Stomach (tissue), 9 donors: ENCODE results near the gene FGD6. TPM values are rescaled to one million over a fixed set of nuclear protein-coding genes. Genes with fewer than 3 reads are reported as not detected.
A peak's percentile ranks its signal among the peaks of the same experiment; 100 is the strongest.

ENCODE experiments used
- DNase-seq, 2 donors: peaks; one replicate each; pipeline versions ENCODE4 v3.0.0 to v3.0.0-alpha.2; 2013 to 2019
- H3K27ac ChIP-seq, 5 donors: fragments of 200-600 bp in 4 of 5; sonication (generic) in 4 of 5; one replicate each; pipeline ENCODE4 v1.5.1; 2013 to 2019; ENCODE audit warnings: mild to moderate bottlenecking in 1 of 5, moderate library complexity in 1 of 5
- H3K27me3 ChIP-seq, 3 donors: fragments of 200-600 bp; sonication (generic); one replicate each; pipeline ENCODE4 v1.5.1; 2017 to 2019; ENCODE audit warnings: mixed run types in 1 of 3
- H3K36me3 ChIP-seq, 4 donors: fragments of 200-600 bp; sonication (generic); 1 replicate in 3 of 4; 2 replicates in 1 of 4; pipeline ENCODE4 v1.5.1; 2016 to 2019
- H3K4me1 ChIP-seq, 4 donors: fragments of 200-600 bp; sonication (generic); one replicate each; pipeline ENCODE4 v1.5.1; 2016 to 2019
- H3K4me3 ChIP-seq, 4 donors: fragments of 200-600 bp; sonication (generic) in 3 of 4; one replicate each; pipeline ENCODE4 v1.5.1; 2016 to 2019; ENCODE audit warnings: mild to moderate bottlenecking in 1 of 4
- H3K9me3 ChIP-seq, 4 donors: fragments of 200-600 bp; sonication (generic); one replicate each; pipeline ENCODE4 v1.5.1; 2016 to 2019
- EP300 ChIP-seq: sonication (generic); formaldehyde crosslinking; IDR thresholded peaks from one replicate; pipeline ENCODE4 v1.6.1; 2017; ENCODE audit warnings: antibody characterized with exemption
- POLR2A ChIP-seq, 4 donors: fragments of 450-650 bp; IDR thresholded peaks; one replicate each; pipeline ENCODE4 v1.6.1; 2016; ENCODE audit warnings: antibody characterized with exemption in 4 of 4, control low read depth in 2 of 4, mild to moderate bottlenecking in 1 of 4, moderate library complexity in 1 of 4
- POLR2AphosphoS5 ChIP-seq, 3 donors: sonication (generic); formaldehyde crosslinking; IDR thresholded peaks; one replicate each; pipeline ENCODE4 v1.6.1; 2016; ENCODE audit warnings: antibody characterized with exemption in 3 of 3
- WGBS, 5 donors: extraction: QIAGEN DNeasy Blood & Tissue Kit in 3 of 5; methylation state at CpG; one replicate each; pipeline versions ENCODE4 v1.1.5 to v1.1.7; 2013 to 2018; 5-methylcytosine and 5-hydroxymethylcytosine counted together
- intact Hi-C: fragments of 100-400 bp; cut with DNase I; formaldehyde crosslinking; loops from one replicate; pipeline ENCODE4 v1.15.1; 2023; ENCODE audit warnings: low total_unique reads
- polyA plus RNA-seq, 3 donors: library from polyadenylated mRNA; stranded (reverse); fragments of 200-250 nt; gene quantifications; one replicate each; pipeline ENCODE4 v1.2.3, GENCODE V29; 2013
- total RNA-seq, 5 donors: library from RNA; depleted of rRNA; stranded (reverse); fragments of >200 nt; gene quantifications; one replicate each; pipeline versions ENCODE4 v1.1.0 to v1.2.3, GENCODE V29; 2014 to 2016
- TF ChIP-seq, protein P1 (sequence below), 7 experiments: fragments of 450-650 bp in 4 of 7; fragments of 200-600 bp in 3 of 7; sonication (generic) in 3 of 7; IDR thresholded peaks; one replicate each; pipeline ENCODE4 v1.5.1; 2016 to 2019; ENCODE audit warnings: antibody characterized with exemption in 7 of 7, control low read depth in 2 of 7, mild to moderate bottlenecking in 1 of 7
- donor health status: healthy with polysubstance abuse.
- donor health status: Bipolar disorder and iron deficiency.
- donor health status: healthy.

FGD6 gene
- total and polyA plus RNA-seq, 8 donors: 0.92 to 16.3 (median 5.7) TPM

DNA sequence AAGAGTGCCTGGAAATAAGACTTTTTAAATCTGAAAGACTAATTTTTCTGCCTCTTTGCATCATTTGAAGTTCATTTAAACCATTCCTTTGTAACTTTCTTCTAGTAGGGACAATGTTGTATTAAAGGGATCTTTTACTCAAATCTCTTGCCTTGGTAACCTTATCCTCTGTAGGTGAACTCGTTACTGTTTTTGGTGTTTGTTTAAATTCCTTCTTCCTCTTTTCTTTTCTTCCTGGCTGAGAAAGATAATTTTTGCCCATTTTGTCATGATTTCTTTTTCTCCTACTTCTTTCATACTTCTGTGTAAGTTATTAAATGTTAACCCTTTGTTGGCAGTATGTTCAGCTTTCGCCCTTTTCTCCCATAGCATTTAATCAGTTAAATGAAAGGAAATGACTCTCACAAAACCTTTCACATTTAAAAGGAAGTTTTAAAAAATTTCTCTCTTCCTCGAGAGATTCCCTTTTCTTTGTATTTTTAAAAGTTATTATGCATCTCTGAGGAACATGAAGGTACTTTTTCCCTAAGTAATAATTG is 10.6 kb upstream of the FGD6 start:
- no peak overlapping the region for H3K27ac ChIP-seq
- H3K4me1 ChIP-seq: peaks cover 0 to 52% (median 30%) of the 10 kb centered on the region in 4 donors
- intact Hi-C loops: no loop called here
- 53 to 63% (median 62%) methylated on average over 3 of the region's 3 CpGs for WGBS, 5 donors
- no peaks in the 10 kb centered on the region for H3K27me3 ChIP-seq
- TF ChIP-seq, protein P1, sequence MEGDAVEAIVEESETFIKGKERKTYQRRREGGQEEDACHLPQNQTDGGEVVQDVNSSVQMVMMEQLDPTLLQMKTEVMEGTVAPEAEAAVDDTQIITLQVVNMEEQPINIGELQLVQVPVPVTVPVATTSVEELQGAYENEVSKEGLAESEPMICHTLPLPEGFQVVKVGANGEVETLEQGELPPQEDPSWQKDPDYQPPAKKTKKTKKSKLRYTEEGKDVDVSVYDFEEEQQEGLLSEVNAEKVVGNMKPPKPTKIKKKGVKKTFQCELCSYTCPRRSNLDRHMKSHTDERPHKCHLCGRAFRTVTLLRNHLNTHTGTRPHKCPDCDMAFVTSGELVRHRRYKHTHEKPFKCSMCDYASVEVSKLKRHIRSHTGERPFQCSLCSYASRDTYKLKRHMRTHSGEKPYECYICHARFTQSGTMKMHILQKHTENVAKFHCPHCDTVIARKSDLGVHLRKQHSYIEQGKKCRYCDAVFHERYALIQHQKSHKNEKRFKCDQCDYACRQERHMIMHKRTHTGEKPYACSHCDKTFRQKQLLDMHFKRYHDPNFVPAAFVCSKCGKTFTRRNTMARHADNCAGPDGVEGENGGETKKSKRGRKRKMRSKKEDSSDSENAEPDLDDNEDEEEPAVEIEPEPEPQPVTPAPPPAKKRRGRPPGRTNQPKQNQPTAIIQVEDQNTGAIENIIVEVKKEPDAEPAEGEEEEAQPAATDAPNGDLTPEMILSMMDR (IDR thresholded peaks at IDR 0.05): no peak
- TF ChIP-seq POLR2A (IDR thresholded peaks at IDR 0.05): no peak
- no peak for TF ChIP-seq EP300
- TF ChIP-seq POLR2AphosphoS5 (IDR thresholded peaks at IDR 0.05): no peak
- H3K9me3 ChIP-seq: no peaks in the 10 kb centered on the region
- H3K4me3 ChIP-seq: no peak overlapping the region
- peaks cover 5 to 15% (median 8%) of the 10 kb centered on the region in 4 donors for H3K36me3 ChIP-seq
- no peak for DNase-seq

DNA sequence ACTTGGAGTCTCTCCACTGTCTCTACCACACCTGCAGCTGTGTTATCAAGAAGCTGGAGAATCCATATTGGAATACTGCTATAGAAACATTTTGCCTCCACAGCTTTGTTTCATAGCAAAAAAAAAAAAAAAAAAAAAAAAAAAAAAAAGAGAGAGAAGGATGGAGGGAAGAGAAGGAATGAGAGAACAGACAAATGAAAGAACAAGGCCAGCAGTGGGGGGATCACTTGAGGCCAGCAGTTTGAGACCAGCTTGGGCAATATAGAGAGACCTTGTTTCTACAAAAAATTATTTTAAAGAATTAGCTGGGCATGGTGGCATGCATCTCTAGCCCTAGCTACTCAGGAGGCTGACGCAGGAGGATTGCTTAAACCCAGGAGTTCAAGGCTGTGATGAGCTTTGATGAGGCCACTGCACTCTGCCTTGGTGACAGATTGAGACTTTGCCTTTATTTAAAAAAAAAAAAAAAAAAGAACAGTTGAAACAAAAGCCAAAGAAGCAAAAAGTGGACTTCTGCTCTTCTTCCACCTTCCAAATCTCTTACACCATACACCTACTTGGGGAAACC is 8.5 kb upstream of the FGD6 start:
- intact Hi-C loops: no loop called here

DNA sequence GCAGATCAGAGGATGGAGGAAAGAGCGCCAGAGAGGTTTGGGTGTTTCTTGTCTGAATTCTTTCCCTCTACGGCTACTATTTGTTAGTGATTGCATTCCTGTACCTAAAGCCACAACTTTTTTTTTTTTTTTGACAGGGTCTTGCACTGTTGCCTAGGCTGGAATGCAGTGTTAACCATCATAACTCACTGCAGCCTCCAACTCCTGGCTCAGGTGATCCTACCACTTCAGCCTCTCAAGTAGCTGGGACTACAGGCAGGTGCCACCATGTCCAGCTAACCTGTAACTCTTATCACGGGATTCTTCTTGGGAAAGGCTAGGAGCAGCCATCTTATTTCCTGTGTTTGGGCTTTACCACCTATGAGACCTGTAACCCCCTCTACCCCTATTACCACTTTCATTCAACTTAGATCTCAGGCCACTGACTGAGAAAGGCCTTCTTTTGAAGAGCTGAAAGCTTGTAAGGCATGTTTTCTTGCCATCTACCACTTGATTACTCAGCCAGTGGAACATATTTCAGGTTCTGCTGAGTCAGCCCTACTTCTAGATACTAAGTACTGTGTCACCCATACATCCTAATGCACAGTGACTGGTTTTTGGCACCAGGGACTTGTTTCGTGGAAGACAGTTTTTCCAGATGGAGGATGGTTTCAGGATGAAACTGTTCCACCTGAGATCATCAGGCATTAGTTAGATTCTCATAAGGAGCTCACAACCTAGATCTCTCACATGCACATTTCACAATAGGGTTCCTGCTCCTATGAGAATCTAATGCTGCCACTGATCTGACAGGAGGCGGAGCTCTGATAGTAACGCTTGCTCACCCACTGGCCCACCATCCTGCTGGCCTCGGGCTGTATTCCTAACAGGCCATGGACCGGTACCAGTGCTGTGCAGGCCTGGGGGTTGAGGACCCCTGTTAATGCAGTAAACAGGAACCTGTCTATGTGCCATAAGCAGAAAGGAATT is 7.2 kb upstream of the FGD6 start:
- peak in 1 of 2 donors; percentile 23 for DNase-seq
- 91 to 97% (median 97%) methylated on average over 8 of the region's 8 CpGs for WGBS, 5 donors
- Histone ChIP-seq H3K27me3 (no peaks in the 10 kb centered on the region), H3K36me3 (peaks cover 5 to 15% (median 8%) of the 10 kb centered on the region in 4 donors), H3K4me1 (peaks cover 0 to 54% (median 17%) of the 10 kb centered on the region in 4 donors), H3K4me3 (no peak overlapping the region), H3K9me3 (no peaks in the 10 kb centered on the region), H3K27ac (no peak overlapping the region)
- TF ChIP-seq POLR2A (IDR thresholded peaks at IDR 0.05) (no peak), EP300 (no peak), POLR2AphosphoS5 (IDR thresholded peaks at IDR 0.05) (no peak)
- TF ChIP-seq, protein P1 (IDR thresholded peaks at IDR 0.05): no peak
- intact Hi-C loops: no loop called here

More for the DNA sequence above, 8.5 kb upstream of the FGD6 start:
- Histone ChIP-seq H3K27ac (no peak overlapping the region), H3K4me3 (no peak overlapping the region), H3K36me3 (peaks cover 5 to 15% (median 8%) of the 10 kb centered on the region in 4 donors), H3K9me3 (no peaks in the 10 kb centered on the region), H3K27me3 (no peaks in the 10 kb centered on the region), H3K4me1 (peaks cover 0 to 54% (median 22%) of the 10 kb centered on the region in 4 donors)
- 88 to 100% (median 98%) methylated on average over 1 of the region's 1 CpG for WGBS, 5 donors
- TF ChIP-seq EP300 (no peak), POLR2A (IDR thresholded peaks at IDR 0.05) (no peak), POLR2AphosphoS5 (IDR thresholded peaks at IDR 0.05) (no peak)
- DNase-seq: no peak

DNA sequence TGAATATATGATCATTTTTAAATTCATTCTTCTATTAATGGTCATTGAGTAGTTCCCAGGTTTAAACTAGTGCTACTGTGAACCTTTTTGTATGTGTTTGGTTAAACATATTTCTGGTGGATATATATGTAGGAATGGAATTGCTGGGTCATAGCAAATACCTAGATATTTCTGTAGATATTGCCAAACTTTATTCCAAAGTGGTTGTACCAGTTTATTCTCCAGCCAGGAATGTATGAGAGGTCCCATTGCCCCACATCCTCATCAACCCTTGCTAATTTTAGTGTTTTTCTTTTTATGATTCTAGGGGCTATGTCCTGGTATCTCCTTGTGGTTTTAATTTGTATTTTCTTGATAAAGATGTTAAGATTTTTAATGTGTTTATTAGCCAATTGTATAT is 3.5 kb upstream of the FGD6 start:
- intact Hi-C loops: no loop called here
- H3K9me3 ChIP-seq: no peaks in the 10 kb centered on the region
- no peak for DNase-seq
- no peak overlapping the region for H3K4me3 ChIP-seq
- peaks cover 5 to 15% (median 8%) of the 10 kb centered on the region in 4 donors for H3K36me3 ChIP-seq
- peaks cover 0 to 58% (median 20%) of the 10 kb centered on the region in 4 donors for H3K4me1 ChIP-seq
- H3K27me3 ChIP-seq: no peaks in the 10 kb centered on the region
- TF ChIP-seq POLR2AphosphoS5 (IDR thresholded peaks at IDR 0.05) (no peak), POLR2A (IDR thresholded peaks at IDR 0.05) (no peak), EP300 (no peak)
- TF ChIP-seq, protein P1 (IDR thresholded peaks at IDR 0.05): no peak
- no peak overlapping the region for H3K27ac ChIP-seq
